ENCODE data around the gene GALNT13. TPM values are rescaled to one million over a fixed set of nuclear protein-coding genes. Genes with fewer than 3 reads are reported as not detected.

Gene GALNT13
- total RNA-seq, 1 donor from 2014 or later: 5.8 TPM

DNA sequence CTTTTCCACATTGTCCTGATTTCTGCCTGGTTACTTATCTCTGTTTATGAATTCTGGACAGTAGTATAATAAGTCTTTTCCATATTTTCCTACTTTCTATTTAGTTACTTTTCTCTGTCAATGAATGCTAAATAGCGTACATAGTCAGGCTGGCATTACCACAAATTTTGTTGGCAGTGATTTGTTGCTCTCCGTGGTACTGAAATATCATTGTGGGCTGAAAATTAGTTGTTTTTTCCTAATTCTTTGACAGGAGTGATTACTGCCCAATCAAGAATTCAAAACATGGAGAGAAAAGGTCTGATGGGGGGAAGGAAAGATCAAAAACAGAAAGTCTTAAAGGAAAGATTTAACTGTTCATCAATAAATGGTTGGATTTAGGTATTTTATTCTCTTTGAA, 7.7 kb upstream of the GALNT13 start:
- ATAC-seq: no peak
- no peak overlapping the region for H3K27ac ChIP-seq
- H3K4me1 ChIP-seq: no peaks in the 10 kb centered on the region
- no peaks in the 10 kb centered on the region for H3K36me3 ChIP-seq
- no peaks in the 10 kb centered on the region for H3K27me3 ChIP-seq
- intact Hi-C loops (cut with DNase I): no loop called here
- TF ChIP-seq, protein P1, sequence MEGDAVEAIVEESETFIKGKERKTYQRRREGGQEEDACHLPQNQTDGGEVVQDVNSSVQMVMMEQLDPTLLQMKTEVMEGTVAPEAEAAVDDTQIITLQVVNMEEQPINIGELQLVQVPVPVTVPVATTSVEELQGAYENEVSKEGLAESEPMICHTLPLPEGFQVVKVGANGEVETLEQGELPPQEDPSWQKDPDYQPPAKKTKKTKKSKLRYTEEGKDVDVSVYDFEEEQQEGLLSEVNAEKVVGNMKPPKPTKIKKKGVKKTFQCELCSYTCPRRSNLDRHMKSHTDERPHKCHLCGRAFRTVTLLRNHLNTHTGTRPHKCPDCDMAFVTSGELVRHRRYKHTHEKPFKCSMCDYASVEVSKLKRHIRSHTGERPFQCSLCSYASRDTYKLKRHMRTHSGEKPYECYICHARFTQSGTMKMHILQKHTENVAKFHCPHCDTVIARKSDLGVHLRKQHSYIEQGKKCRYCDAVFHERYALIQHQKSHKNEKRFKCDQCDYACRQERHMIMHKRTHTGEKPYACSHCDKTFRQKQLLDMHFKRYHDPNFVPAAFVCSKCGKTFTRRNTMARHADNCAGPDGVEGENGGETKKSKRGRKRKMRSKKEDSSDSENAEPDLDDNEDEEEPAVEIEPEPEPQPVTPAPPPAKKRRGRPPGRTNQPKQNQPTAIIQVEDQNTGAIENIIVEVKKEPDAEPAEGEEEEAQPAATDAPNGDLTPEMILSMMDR (IDR thresholded peaks at IDR 0.05): no peak
- no peak for DNase-seq
- no peak overlapping the region for H3K4me3 ChIP-seq
- H3K9me3 ChIP-seq: no peaks in the 10 kb centered on the region

DNA sequence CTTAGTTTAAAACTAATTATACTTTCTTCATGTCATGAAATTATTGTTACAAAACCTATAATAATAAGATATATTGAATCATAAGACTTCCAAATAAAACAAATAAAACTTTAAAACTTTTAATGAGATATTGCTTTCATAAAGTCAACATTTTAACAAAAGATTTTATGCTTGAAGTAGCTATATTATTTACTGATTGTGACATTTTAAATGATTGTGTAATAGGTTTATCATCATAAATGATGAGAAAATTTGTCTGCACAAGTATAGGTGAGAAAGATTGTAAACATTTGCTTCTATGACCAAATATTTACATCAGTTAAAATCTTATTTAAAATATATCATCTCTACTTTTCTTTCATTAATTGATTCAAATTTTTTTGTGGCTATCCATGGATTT, 5.1 kb upstream of the GALNT13 start:
- DNase-seq: no peak
- no peak for ATAC-seq
- intact Hi-C loops (cut with DNase I): no loop called here
- no peaks in the 10 kb centered on the region for H3K4me1 ChIP-seq
- H3K27ac ChIP-seq: no peak overlapping the region
- TF ChIP-seq, protein P1 (IDR thresholded peaks at IDR 0.05): no peak
- no peaks in the 10 kb centered on the region for H3K27me3 ChIP-seq
- no peak overlapping the region for H3K4me3 ChIP-seq
- no peaks in the 10 kb centered on the region for H3K9me3 ChIP-seq
- H3K36me3 ChIP-seq: no peaks in the 10 kb centered on the region

DNA sequence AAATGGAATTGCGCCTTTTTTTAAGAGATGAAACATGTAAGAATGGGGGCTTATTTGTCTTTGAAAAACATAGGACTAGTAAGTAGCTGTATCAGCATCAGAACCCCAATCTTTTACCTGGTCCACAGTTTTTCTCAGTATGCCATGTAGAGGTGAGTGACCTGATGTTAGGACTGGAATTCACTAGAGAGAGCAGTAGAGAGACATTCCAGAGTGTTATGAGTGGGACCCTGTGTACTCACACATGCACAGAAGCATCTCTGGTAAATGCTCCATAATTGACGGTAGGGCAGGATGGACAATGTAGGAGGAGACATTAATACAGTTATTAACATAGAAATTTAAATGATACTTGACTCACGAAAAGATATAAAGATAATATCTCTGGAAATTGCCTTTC, 1.4 kb upstream of the GALNT13 start:
- TF ChIP-seq, protein P1 (IDR thresholded peaks at IDR 0.05): no peak
- Histone ChIP-seq H3K27me3 (peaks cover 18% of the 10 kb centered on the region), H3K27ac (no peak overlapping the region), H3K4me1 (no peaks in the 10 kb centered on the region), H3K4me3 (no peak overlapping the region), H3K36me3 (no peaks in the 10 kb centered on the region), H3K9me3 (no peaks in the 10 kb centered on the region)
- intact Hi-C loops (cut with DNase I): no loop called here
- no peak for DNase-seq
- ATAC-seq: no peak

DNA sequence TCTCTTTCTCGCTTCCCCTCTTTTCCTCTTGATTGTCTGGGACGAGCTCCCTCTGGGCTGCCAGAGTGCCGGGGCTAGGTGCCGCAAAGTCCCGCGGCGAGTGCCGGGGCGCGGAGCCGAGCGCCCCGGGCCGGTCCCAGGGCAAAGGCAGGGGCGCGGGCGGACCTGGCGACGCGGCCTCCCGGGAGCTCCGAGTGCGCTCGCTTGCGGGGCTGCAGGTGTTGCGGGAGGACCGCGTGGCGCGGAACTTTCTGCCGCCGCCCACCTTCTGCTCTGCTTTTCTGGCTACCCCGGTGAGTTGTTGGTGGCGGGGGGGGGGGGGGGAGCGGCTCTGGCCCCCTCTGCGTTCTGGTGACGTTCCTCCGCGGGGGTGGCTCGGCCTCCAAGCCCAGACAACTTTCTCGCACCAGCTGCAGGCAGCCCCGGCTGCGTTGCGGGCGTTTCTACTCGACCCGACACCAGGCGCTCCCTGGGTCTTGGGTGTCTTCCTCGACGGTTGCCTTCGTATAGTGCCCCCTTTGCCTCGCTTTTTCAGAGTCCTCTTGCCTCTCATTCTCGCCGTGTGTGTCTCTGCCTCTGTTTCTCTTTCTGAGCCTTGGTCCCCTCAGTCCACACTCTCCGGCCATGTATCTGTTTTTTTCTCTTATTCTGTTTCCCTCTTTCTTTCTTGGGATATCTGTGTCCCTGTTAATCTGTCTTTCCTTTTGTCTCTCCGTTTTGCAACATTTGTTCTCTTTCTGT, 759 bp downstream of the GALNT13 start:
- H3K4me1 ChIP-seq: no peaks in the 10 kb centered on the region
- TF ChIP-seq, protein P1 (IDR thresholded peaks at IDR 0.05): no peak
- no peaks in the 10 kb centered on the region for H3K36me3 ChIP-seq
- intact Hi-C loops (cut with DNase I): no loop called here
- H3K27me3 ChIP-seq: peaks cover 18% of the 10 kb centered on the region
- peak; percentile 53 for DNase-seq
- H3K9me3 ChIP-seq: no peaks in the 10 kb centered on the region
- H3K27ac ChIP-seq: no peak overlapping the region
- peak overlapping the region; percentile 30 for H3K4me3 ChIP-seq
- ATAC-seq: no peak

DNA sequence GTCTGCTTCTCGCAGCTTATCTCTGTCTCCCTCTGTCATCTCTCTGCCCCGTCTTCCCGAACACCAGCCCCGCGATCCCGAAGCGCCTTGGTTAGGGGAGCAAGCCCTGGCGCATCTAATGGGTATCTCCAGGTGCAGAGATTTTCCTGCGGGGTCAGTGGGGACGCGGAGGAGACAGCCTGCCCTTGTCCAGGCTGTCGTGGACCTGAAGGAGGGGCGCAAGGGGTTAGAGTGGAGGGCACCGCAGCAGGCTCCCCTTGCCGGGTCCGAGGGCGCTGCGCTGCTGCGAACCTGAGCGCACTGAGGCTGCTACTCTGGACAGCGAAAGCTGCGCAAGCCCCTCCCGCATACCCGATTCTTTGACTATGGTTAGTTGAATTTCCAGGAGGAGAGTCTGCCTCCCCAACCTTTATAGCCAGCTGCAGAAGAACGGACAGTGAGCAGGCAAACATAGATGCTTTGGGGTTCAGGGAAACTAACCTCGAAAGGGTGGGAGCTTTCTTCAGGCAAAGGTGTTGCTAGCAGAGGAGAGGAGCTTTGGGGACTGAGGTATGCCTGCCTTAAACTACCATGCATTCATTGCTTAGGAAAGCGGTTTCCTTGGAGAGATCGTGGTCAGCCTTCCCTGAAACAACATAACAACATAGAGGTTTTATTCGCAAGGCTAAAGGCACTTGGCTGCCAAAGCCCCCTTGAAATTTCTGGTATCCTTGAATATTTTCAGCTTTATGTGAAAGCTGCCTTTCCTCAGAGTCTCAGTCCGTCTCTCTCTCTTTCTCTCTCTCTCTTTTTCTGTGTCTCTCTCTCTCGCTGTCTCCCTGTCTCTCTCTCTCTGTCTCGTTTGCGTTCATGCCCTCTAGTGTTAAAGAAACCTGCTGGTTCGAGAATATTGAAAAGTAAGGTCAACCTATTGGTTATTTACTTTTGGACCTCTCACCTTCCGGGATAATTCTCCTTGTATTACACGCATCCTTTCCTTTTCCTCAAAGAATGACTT, 1.6 kb downstream of the GALNT13 start:
- DNase-seq: peak; percentile 51
- Histone ChIP-seq H3K4me1 (no peaks in the 10 kb centered on the region), H3K36me3 (no peaks in the 10 kb centered on the region), H3K4me3 (peak overlapping the region; percentile 30), H3K27ac (no peak overlapping the region), H3K9me3 (no peaks in the 10 kb centered on the region), H3K27me3 (peaks cover 18% of the 10 kb centered on the region)
- ATAC-seq: no peak
- intact Hi-C loops (cut with DNase I): no loop called here
- TF ChIP-seq, protein P1 (IDR thresholded peaks at IDR 0.05): no peak

Data from upper lobe of right lung (tissue), 1 donor.